ENCODE data around the gene RPS24.

RPS24 gene

DNA sequence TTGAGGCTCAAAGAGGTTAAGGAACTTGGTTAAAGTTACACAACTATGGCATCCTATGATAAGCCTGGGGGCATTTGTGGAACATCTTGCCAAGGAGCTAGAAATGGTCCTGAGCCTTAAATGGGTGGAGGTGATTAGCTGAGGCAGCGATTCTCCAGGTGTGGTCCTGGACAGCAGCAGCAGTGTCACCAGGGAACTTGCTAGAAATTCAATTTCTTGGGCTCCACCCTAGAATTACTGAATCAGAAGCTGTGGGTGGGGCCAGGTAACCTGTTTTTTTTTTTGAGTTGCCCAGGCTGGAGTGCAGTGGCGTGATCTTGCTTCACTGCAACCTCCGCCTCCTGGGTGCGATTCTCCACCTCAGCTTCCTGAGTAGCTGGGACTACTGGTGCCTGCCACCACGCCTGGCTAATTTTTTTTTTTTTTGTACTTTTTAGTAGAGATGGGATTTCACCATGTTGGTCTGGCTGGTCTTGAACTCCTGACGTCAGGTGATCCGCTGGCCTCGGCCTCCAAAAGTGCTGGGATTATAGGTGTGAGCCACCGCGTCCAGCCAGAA, 13.1 kb downstream of the RPS24 start:
- no peak for DNase-seq (ENCODE audit: low spot score)
- POLR2A ChIA-PET (ENCODE audit: low non-redundant PET): no interaction called here

GRCh38 chr10:78047314-78047891, 13.7 kb downstream of the RPS24 start:
- no peak overlapping the region for H3K27ac ChIP-seq
- ChIA-PET CTCF (interaction anchor here (0.5 to 2.6 kb wide), 43 partner anchors 9 to 1926 kb away, joined by 3 to 22 read pairs (median 4); no protein-coding TSS in a partner anchor), POLR2A (ENCODE audit: low non-redundant PET) (no interaction called here)
- TF ChIP-seq CTCF (conservative IDR thresholded peaks at IDR 0.05; ENCODE audit: low read depth): peak; percentile 91
- DNase-seq (ENCODE audit: low spot score): peak; percentile 75

More for the DNA sequence above, 13.1 kb downstream of the RPS24 start:
- CTCF ChIA-PET: interaction anchor here (0.5 to 2.6 kb wide), 25 partner anchors 9 to 1149 kb away, joined by 3 to 22 read pairs (median 4); no protein-coding TSS in a partner anchor
- no peak overlapping the region for H3K27ac ChIP-seq
- TF ChIP-seq CTCF (conservative IDR thresholded peaks at IDR 0.05; ENCODE audit: low read depth): no peak

DNA sequence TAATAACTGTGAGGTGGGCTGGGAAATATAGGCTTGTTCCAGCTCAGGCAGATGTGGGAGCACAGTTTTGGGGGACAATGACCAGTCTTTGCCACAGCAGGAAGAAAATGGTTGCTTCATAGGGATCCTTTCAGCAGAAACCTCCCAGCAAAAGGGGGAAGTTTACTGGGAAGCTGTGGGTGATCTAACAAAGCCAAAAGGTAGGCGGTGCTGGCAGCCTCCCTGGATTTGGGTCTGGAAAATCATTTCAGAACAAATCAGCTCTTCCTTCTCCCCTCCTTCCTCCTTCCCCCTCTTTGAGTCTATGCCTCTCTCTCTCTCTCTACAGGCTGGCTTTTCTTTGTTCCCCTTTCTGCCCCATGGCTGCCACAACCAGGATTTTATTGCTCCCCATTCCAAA, 16.2 kb downstream of the RPS24 start:
- POLR2A ChIA-PET (ENCODE audit: low non-redundant PET): interaction anchor here (1.1 kb wide), 1 partner anchor 16 kb away, joined by 3 read pairs; no protein-coding TSS in a partner anchor
- no peak for TF ChIP-seq CTCF (conservative IDR thresholded peaks at IDR 0.05; ENCODE audit: low read depth)
- DNase-seq (ENCODE audit: low spot score): no peak
- no peak overlapping the region for H3K27ac ChIP-seq
- CTCF ChIA-PET: interaction anchor here (1.5 kb wide), 1 partner anchor 1145 kb away, joined by 4 read pairs; no protein-coding TSS in a partner anchor

GRCh38 chr10:78053211-78053868, 19.7 kb downstream of the RPS24 start:
- ChIA-PET CTCF (interaction anchor here (0.6 kb wide), 1 partner anchor 314 kb away, joined by 4 read pairs; no protein-coding TSS in a partner anchor), POLR2A (ENCODE audit: low non-redundant PET) (interaction anchor here (0.5 kb wide), 1 partner anchor 636 kb away, joined by 3 read pairs; no protein-coding TSS in a partner anchor)
- no peak for TF ChIP-seq CTCF (conservative IDR thresholded peaks at IDR 0.05; ENCODE audit: low read depth)
- no peak for DNase-seq (ENCODE audit: low spot score)
- no peak overlapping the region for H3K27ac ChIP-seq

DNA sequence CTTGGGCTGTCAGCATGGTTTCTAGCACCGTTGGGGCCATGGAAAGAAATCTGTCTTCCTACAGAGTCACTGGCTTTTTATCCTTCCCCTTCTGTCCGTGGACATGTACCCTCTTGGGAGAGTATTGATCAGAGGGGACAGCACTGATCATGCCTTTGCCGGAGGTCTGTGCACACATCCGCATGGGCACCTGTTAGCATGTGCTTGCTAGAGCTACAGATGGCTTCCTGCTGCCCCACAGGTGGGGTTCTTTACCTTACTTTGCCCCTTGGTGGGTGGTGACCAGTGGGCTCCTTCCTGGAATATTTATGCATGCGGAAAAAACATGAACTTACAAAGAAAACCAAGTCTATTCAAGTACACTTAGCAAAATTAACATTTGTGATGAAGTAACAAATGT, 24.9 kb downstream of the RPS24 start:
- DNase-seq (ENCODE audit: low spot score): no peak
- POLR2A ChIA-PET (ENCODE audit: low non-redundant PET): no interaction called here
- no peak overlapping the region for H3K27ac ChIP-seq
- TF ChIP-seq CTCF (conservative IDR thresholded peaks at IDR 0.05; ENCODE audit: low read depth): no peak
- CTCF ChIA-PET: interaction anchor here (1.6 kb wide), 1 partner anchor 11 kb away, joined by 3 read pairs; no protein-coding TSS in a partner anchor

DNA sequence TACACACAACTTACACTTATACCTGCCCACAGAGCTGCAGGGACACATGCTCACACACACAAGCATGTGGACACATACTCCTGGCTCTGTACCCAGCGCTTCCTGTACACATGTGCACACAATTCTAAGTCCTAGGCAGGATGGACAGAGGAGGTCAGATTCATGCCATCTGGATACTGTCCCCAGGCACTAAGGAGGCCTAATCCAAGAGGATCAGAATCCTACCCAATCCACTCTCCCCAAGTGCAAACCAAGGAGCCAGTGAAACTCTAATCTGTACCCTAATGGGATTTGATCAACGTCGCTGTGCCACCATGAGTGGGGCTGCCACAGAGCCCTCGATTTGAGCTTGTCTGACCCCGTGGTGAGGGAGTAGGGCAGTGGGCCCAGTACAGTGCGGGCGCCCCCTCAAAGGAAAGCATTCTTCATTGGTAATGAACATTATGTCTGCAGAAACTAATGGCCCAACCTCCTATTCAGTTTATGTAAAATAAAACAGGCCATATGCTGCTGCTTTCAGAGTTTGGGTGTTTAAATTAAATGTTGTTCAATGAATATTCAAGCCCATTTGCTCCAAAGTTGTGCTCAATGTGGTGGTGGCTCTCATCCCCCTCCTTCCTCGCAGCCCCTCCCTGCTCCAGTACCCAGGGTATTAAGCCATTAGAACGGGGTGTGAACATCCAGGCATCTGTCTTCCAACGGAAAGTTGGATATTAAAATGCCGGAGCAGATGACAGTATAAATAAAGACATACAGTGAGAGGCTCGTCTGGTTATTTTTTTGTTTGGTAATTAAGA, 26.4 kb downstream of the RPS24 start:
- no peak for DNase-seq (ENCODE audit: low spot score)
- POLR2A ChIA-PET (ENCODE audit: low non-redundant PET): no interaction called here
- no peak overlapping the region for H3K27ac ChIP-seq
- TF ChIP-seq CTCF (conservative IDR thresholded peaks at IDR 0.05; ENCODE audit: low read depth): no peak
- CTCF ChIA-PET: interaction anchor here (0.7 kb wide), 1 partner anchor 26 kb away, joined by 6 read pairs; no protein-coding TSS in a partner anchor

Measured in RWPE1 (cell line).